ENCODE data around the gene MLLT10.
"Not testable (repeated sequence)": the region's sequence is repeated elsewhere in the genome, so short reads cannot be mapped to it uniquely, and the experiment has no call there.

The MLLT10 gene

GRCh38 chr10:21588159-21588558 is 54.1 kb downstream of the MLLT10 start:
- not testable (repeated sequence) for DNase-seq

- no peak for DNase-seq
Measured at GRCh38 chr10:21593986-21594385, 60.0 kb downstream of the MLLT10 start.

GRCh38 chr10:21599582-21599981 is 65.5 kb downstream of the MLLT10 start:
- DNase-seq: no peak

GRCh38 chr10:21600804-21601433 is 66.9 kb downstream of the MLLT10 start:
- DNase-seq: no peak

- no peak for DNase-seq
Measured at GRCh38 chr10:21602313-21602712, 68.3 kb downstream of the MLLT10 start.

GRCh38 chr10:21603721-21604120 is 69.7 kb downstream of the MLLT10 start:
- no peak for DNase-seq

- DNase-seq: no peak
Measured at GRCh38 chr10:21604651-21605050, 70.6 kb downstream of the MLLT10 start.

- no peak for DNase-seq
Measured at GRCh38 chr10:21607907-21608306, 73.9 kb downstream of the MLLT10 start.

- no peak for DNase-seq
Measured at GRCh38 chr10:21614000-21614399, 80.0 kb downstream of the MLLT10 start.

GRCh38 chr10:21617267-21617666 is 83.2 kb downstream of the MLLT10 start:
- no peak for DNase-seq

GRCh38 chr10:21623291-21623690 is 89.3 kb downstream of the MLLT10 start:
- DNase-seq: no peak

- DNase-seq: not testable (repeated sequence)
Measured at GRCh38 chr10:21624421-21624820, 90.4 kb downstream of the MLLT10 start.

GRCh38 chr10:21624951-21625350 is 90.9 kb downstream of the MLLT10 start:
- no peak for DNase-seq

GRCh38 chr10:21625623-21626229 is 91.7 kb downstream of the MLLT10 start:
- no peak for DNase-seq

- no peak for DNase-seq
Measured at GRCh38 chr10:21626457-21627161, 92.6 kb downstream of the MLLT10 start.

- no peak for DNase-seq
Measured at GRCh38 chr10:21627331-21627730, 93.3 kb downstream of the MLLT10 start.

- no peak for DNase-seq
Measured at GRCh38 chr10:21628023-21628422, 94.0 kb downstream of the MLLT10 start.

GRCh38 chr10:21628645-21629044 is 94.6 kb downstream of the MLLT10 start:
- DNase-seq: not testable (repeated sequence)

GRCh38 chr10:21634599-21635365 is 100.8 kb downstream of the MLLT10 start:
- DNase-seq: no peak

GRCh38 chr10:21637795-21638194 is 103.8 kb downstream of the MLLT10 start:
- DNase-seq: no peak

GRCh38 chr10:21638681-21639080 is 104.6 kb downstream of the MLLT10 start:
- DNase-seq: no peak

- no peak for DNase-seq
Measured at GRCh38 chr10:21648040-21648439, 114.0 kb downstream of the MLLT10 start.

GRCh38 chr10:21649454-21649872 is 115.4 kb downstream of the MLLT10 start:
- no peak for DNase-seq
